ENCODE data around the gene SCIN. TPM values are rescaled to one million over a fixed set of nuclear protein-coding genes. Genes with fewer than 3 reads are reported as not detected.
A peak's percentile ranks its signal among the peaks of the same experiment; 100 is the strongest.

SCIN gene
- total RNA-seq, 1 experiment from 2014 or later: 28.3 TPM

DNA sequence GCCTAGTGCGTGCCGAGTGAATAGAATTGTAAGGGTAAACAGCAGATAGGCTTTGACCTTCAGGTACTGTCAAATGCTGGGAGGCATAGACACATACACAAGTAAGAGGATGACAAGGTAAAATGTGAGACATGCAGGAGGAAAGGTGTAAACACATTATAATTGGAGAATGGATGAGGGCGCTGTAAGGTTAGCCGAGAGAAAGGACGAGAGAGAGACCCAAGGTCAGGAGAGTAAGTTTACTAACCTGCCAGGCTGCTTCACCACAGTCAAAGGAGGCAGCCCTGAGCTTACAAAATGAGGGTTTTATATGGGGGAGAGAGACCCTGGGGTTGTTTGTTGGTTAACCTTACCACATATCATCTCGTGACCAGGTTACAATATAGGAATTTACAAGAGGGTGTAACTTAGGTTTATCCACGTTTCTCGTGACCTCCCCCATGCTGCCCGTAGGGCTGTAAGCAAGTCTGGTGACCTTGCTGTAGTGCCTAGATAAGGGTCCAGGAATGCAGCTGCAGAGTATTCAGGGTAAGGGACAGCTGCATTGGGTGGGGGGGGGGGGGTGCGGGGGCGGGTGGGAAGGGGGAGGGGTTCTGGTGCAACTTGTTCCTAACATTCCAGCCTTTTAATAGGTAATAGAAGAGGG lies 17.9 kb downstream of the SCIN start:
- Mint-ChIP-seq H3K9me3 (ENCODE audit: low read depth, unreplicated experiment) (peaks cover 3% of the 10 kb centered on the region), H3K27ac (ENCODE audit: unreplicated experiment) (peak overlapping the region; percentile 3), H3K4me3 (ENCODE audit: low read depth, unreplicated experiment) (no peak overlapping the region), H3K36me3 (ENCODE audit: insufficient read depth, unreplicated experiment) (peaks cover 14% of the 10 kb centered on the region), H3K27me3 (ENCODE audit: unreplicated experiment) (no peaks in the 10 kb centered on the region), H3K4me1 (ENCODE audit: low read depth, unreplicated experiment) (peaks cover 19% of the 10 kb centered on the region)
- CTCF ChIA-PET: no interaction called here
- intact Hi-C loops (cut with micrococcal nuclease; ENCODE audit: unreplicated experiment): no loop called here
- BruUV-seq (replicated peaks): no TSS peak
- DNase-seq: no peak
- TF ChIP-seq, protein P1, sequence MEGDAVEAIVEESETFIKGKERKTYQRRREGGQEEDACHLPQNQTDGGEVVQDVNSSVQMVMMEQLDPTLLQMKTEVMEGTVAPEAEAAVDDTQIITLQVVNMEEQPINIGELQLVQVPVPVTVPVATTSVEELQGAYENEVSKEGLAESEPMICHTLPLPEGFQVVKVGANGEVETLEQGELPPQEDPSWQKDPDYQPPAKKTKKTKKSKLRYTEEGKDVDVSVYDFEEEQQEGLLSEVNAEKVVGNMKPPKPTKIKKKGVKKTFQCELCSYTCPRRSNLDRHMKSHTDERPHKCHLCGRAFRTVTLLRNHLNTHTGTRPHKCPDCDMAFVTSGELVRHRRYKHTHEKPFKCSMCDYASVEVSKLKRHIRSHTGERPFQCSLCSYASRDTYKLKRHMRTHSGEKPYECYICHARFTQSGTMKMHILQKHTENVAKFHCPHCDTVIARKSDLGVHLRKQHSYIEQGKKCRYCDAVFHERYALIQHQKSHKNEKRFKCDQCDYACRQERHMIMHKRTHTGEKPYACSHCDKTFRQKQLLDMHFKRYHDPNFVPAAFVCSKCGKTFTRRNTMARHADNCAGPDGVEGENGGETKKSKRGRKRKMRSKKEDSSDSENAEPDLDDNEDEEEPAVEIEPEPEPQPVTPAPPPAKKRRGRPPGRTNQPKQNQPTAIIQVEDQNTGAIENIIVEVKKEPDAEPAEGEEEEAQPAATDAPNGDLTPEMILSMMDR (IDR thresholded peaks at IDR 0.05; ENCODE audit: unreplicated experiment): no peak

- peaks cover 5% of the 10 kb centered on the region for H3K36me3 Mint-ChIP-seq (ENCODE audit: insufficient read depth, unreplicated experiment)
- no peak overlapping the region for H3K27ac Mint-ChIP-seq (ENCODE audit: unreplicated experiment)
- TF ChIP-seq, protein P1 (IDR thresholded peaks at IDR 0.05; ENCODE audit: unreplicated experiment): no peak
- no peaks in the 10 kb centered on the region for H3K27me3 Mint-ChIP-seq (ENCODE audit: unreplicated experiment)
- BruUV-seq (replicated peaks): no TSS peak
- intact Hi-C loops (cut with micrococcal nuclease; ENCODE audit: unreplicated experiment): no loop called here
- H3K4me1 Mint-ChIP-seq (ENCODE audit: low read depth, unreplicated experiment): peaks cover 6% of the 10 kb centered on the region
- H3K4me3 Mint-ChIP-seq (ENCODE audit: low read depth, unreplicated experiment): no peak overlapping the region
- H3K9me3 Mint-ChIP-seq (ENCODE audit: low read depth, unreplicated experiment): peaks cover 11% of the 10 kb centered on the region
- DNase-seq: no peak
- CTCF ChIA-PET: interaction anchor here (0.6 to 1.1 kb wide), 2 partner anchors 28 to 1054 kb away, joined by 3 to 7 read pairs; no protein-coding TSS in a partner anchor
Measured at GRCh38 chr7:12590559-12590958, 20.0 kb downstream of the SCIN start.

GRCh38 chr7:12594122-12594897 lies 23.8 kb downstream of the SCIN start:
- no peak for DNase-seq
- no peaks in the 10 kb centered on the region for H3K36me3 Mint-ChIP-seq (ENCODE audit: insufficient read depth, unreplicated experiment)
- TF ChIP-seq, protein P1 (IDR thresholded peaks at IDR 0.05; ENCODE audit: unreplicated experiment): no peak
- H3K4me1 Mint-ChIP-seq (ENCODE audit: low read depth, unreplicated experiment): no peaks in the 10 kb centered on the region
- no peaks in the 10 kb centered on the region for H3K27me3 Mint-ChIP-seq (ENCODE audit: unreplicated experiment)
- H3K9me3 Mint-ChIP-seq (ENCODE audit: low read depth, unreplicated experiment): peaks cover 8% of the 10 kb centered on the region
- no peak overlapping the region for H3K4me3 Mint-ChIP-seq (ENCODE audit: low read depth, unreplicated experiment)
- no peak overlapping the region for H3K27ac Mint-ChIP-seq (ENCODE audit: unreplicated experiment)
- CTCF ChIA-PET: no interaction called here
- no TSS peak for BruUV-seq (replicated peaks)
- intact Hi-C loops (cut with micrococcal nuclease; ENCODE audit: unreplicated experiment): no loop called here

- no peaks in the 10 kb centered on the region for H3K27me3 Mint-ChIP-seq (ENCODE audit: unreplicated experiment)
- no peak overlapping the region for H3K4me3 Mint-ChIP-seq (ENCODE audit: low read depth, unreplicated experiment)
- H3K27ac Mint-ChIP-seq (ENCODE audit: unreplicated experiment): no peak overlapping the region
- no peak for DNase-seq
- H3K4me1 Mint-ChIP-seq (ENCODE audit: low read depth, unreplicated experiment): no peaks in the 10 kb centered on the region
- no TSS peak for BruUV-seq (replicated peaks)
- TF ChIP-seq, protein P1 (IDR thresholded peaks at IDR 0.05; ENCODE audit: unreplicated experiment): no peak
- H3K36me3 Mint-ChIP-seq (ENCODE audit: insufficient read depth, unreplicated experiment): no peaks in the 10 kb centered on the region
- peaks cover 8% of the 10 kb centered on the region for H3K9me3 Mint-ChIP-seq (ENCODE audit: low read depth, unreplicated experiment)
- CTCF ChIA-PET: no interaction called here
- intact Hi-C loops (cut with micrococcal nuclease; ENCODE audit: unreplicated experiment): no loop called here
Measured at GRCh38 chr7:12595148-12595547, 24.6 kb downstream of the SCIN start.

All from Calu3 (cell line).